Astrocyte (in vitro differentiated cells and primary cell): ENCODE data around the gene CILP2.

Experiments
- CTCF ChIP-seq: IDR thresholded peaks from 2 replicates; pipeline ENCODE4 v1.5.1; 2011; ENCODE audit warnings: low read depth, mild to moderate bottlenecking, inconsistent platforms, low read length, moderate library complexity; ENCODE audit not compliant: insufficient read depth
- EZH2 ChIP-seq: IDR thresholded peaks from 2 replicates; pipeline ENCODE4 v1.6.1; 2012; ENCODE audit warnings: mild to moderate bottlenecking, low read length, inconsistent platforms; ENCODE audit not compliant: insufficient read depth

GRCh38 chr19:19491321-19492025 lies 46.6 kb upstream of the CILP2 start:
- TF ChIP-seq CTCF (no peak), EZH2 (no peak)
